GM12872 (cell line): ENCODE measurements around the gene DUSP11.

ENCODE experiments used
- TF ChIP-seq, protein P1 (sequence below): IDR thresholded peaks from 3 replicates; pipeline ENCODE4 v1.5.1; 2011; ENCODE audit warnings: low read depth, mild to moderate bottlenecking, low read length, moderate library complexity; ENCODE audit not compliant: insufficient read depth

Gene DUSP11

DNA sequence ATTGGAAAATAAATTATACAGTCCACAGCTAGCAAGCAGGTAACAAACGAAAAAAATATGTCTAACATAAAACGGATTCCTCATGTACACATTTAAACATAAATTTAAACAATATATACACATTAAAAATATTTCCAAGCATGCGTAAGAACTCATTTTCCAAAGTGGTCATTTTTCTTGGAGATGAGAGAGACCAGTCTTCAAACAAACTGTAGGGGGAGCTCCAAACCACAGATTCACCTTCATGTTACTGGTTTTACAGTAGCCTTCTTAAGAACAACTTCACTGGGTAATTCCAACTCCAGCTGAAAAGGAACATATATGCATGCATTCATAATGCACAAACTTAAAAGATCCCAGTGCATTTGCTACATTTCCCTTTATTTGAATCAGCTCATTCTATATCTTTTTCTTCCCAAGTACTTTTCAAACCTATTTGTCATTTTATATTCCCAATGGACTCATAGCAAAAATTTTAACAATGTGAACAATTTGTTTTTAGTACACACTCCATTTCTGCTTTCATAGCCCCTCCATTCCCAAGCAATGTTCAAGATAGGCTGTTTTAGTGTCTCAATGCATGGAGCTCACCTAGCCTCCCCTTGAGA, 44.1 kb upstream of the DUSP11 start:
- TF ChIP-seq, protein P1, sequence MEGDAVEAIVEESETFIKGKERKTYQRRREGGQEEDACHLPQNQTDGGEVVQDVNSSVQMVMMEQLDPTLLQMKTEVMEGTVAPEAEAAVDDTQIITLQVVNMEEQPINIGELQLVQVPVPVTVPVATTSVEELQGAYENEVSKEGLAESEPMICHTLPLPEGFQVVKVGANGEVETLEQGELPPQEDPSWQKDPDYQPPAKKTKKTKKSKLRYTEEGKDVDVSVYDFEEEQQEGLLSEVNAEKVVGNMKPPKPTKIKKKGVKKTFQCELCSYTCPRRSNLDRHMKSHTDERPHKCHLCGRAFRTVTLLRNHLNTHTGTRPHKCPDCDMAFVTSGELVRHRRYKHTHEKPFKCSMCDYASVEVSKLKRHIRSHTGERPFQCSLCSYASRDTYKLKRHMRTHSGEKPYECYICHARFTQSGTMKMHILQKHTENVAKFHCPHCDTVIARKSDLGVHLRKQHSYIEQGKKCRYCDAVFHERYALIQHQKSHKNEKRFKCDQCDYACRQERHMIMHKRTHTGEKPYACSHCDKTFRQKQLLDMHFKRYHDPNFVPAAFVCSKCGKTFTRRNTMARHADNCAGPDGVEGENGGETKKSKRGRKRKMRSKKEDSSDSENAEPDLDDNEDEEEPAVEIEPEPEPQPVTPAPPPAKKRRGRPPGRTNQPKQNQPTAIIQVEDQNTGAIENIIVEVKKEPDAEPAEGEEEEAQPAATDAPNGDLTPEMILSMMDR, result peak; percentile 80

DNA sequence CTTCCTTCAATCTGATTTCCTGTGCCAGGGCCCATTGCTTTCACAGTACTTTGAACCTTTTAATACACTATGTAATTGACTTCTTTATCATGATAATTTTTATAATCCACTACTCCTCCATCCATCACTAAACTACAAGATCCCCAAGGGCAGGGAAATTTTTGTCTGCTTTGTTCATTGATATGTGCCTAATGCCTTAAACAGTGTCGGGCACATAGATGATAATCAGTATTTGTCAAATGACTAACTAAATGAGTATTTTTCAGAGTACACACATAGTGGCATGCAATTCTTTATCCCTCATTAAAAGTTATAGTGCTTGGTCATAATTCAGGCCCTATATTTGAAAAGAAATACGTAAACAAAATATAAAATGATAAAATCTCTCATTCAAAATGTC, 43.5 kb upstream of the DUSP11 start:
- TF ChIP-seq, protein P1, result no peak

DNA sequence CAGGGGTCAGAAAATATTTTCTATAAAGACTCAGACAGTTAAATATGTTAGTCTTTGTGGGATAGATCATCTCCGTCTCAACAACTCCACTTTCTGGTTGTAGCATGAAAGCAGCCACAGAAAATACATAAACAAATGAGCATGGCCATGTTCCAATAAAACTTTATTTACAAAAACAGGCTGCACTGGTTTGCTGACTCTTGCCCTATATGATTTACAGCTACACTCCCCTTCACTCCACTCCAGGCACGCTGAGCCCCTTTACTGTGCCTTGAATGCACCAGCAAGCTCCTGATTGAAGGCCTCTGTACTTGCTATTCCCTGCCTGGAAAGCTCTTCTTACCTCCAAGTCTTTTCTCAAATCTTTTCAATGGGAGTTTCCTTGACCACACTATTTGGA, 43.1 kb upstream of the DUSP11 start:
- TF ChIP-seq, protein P1, result no peak

DNA sequence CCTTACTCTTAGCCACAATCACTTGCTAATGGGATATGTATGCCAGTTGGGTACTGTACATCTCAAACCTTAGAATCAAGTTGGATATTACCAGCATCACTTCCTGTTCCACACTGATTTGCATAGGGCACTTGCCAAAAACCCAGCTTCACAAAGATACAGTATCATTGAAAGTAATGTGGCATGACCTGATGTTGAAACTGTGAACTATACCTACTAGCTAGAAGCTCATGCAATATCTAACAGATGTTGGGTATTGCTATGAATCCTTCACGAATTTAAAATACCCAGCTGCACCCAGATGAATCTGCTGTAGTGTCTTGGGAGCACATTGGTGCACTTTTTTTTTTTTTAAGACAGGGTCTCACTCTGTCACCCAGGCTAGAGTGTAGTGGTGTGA, 42.4 kb upstream of the DUSP11 start:
- TF ChIP-seq, protein P1, result no peak

DNA sequence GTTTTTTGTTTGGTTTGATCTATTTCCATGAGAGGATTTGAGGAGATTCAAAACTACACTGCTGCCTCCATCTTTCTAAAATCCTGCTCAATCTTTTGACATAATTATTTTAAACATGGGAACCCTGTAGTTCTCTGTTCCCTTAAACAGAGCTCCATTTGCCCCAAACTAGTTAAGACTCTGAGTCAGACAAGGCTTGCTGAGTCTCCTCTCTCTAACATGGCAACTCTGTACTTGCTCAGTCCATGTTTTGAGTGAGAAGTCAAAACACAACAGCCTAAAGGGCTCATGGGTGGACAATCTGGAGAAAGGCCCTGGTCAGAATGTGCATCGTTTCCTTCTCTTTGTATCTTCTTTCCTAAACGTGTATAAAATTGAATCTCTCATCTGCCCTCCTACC, 41.8 kb upstream of the DUSP11 start:
- TF ChIP-seq, protein P1, result no peak

DNA sequence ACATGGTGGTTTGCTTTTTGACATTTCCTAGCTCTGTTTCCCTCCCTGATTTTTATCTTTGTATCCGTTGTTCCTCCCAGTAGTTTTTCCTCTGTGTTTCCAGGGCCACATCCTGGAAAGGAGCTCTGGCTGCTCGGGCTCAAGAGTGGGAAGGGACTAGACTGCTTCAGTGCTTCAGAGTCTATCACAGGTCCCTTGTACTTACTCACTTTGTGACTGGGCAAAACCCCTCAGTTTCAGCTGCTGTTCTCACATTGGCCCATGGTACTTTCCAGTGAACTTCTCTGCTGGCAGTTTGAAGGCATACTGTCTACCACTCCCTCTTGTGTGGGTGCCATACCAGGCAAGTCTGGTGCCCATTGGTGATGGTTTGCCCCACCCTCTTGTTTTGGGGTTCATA, 41.3 kb upstream of the DUSP11 start:
- TF ChIP-seq, protein P1, result no peak

DNA sequence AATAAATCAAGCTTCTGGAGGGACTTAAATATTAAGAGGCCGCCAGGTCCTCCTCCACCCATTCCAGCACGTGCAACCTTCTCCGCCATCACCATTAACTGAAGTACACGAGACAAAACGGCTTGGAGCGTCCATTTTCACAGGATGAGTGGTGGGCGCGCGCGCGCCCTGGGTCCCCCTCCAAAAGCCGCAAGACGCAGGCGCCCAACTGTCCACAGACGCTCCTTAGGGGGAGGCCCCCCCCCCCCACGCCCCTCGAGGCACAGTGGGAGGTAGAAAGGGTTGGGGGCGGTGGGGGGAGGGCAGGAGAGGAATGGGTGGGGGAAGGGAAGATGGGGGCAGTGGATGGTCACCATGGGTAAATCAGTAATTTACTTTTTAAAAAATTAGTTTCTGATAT, 38.4 kb upstream of the DUSP11 start:
- TF ChIP-seq, protein P1, result no peak

DNA sequence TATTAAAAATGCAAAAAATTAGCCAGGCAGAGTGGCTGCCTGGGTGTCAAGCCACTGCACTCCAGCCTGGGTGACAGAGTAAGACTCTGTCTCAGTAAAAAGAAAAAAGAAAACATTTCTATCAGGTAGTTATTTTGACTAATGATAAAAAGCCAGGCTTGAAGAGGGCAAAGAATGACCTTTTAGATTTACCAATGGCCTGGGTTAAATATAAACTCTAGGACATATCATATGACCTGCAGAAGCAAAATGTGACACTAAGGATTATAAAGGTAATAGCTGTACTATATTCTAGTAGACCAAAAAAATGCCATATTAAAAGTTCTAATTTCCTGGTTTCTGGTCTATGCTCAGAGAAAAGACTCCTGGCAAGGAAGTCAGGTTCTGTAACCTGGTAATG, 32.7 kb upstream of the DUSP11 start:
- TF ChIP-seq, protein P1, result no peak
